ENCODE results near the gene UNC5C.
A peak's percentile ranks its signal among the peaks of the same experiment; 100 is the strongest.
"Not testable (repeated sequence)": the region's sequence is repeated elsewhere in the genome, so short reads cannot be mapped to it uniquely, and the experiment has no call there.

UNC5C gene

DNA sequence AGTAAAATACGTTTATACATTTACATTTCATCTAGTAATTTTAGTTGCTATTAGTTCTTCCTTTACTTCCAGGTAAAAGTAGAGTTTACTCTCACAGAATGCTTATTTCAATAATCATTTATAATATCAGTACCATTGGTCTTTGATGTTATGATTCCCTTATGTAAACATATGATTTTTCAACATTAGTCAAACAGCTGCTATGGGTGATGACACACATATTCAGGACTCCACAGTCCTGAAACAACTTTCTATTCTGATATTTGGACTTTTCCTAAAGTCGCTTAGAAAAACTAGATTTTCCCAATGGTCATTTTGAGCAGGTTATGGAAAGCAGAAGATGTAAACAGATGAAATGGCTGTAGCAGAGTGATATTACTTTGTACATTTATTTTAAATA is 369.8 kb downstream of the UNC5C start:
- no peak for DNase-seq (ENCODE audit: low spot score)

GRCh38 chr4:95171377-95171776 is 377.4 kb downstream of the UNC5C start:
- not testable (repeated sequence) for DNase-seq (ENCODE audit: low spot score)

DNA sequence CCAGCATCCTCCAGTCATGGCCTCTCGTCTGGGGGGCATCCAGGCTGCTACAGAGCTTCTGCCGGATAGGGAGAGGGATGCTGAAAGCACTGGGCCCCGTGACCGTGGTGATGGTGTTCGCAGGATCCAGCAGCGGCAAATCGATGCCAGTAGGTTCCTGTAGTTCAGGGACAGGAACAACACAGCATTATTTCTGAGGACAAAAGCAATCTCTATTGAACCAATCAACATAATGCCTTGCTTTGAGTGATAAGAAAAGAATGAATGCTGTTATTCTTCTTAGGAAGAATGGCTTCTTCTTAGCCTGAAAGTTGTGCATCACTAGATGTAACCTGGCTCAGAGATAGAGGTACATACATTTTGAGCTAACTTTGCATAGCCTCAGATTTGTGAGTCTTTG is 378.6 kb downstream of the UNC5C start:
- no peak for DNase-seq (ENCODE audit: low spot score)

- DNase-seq (ENCODE audit: low spot score) = peak; percentile 20
Measured at GRCh38 chr4:95167805-95168204, 381.0 kb downstream of the UNC5C start.

- peak; percentile 80 for DNase-seq (ENCODE audit: low spot score)
Measured at GRCh38 chr4:95165926-95166524, 382.7 kb downstream of the UNC5C start.

GRCh38 chr4:95162867-95163266 is 385.9 kb downstream of the UNC5C start:
- DNase-seq (ENCODE audit: low spot score) = no peak

DNA sequence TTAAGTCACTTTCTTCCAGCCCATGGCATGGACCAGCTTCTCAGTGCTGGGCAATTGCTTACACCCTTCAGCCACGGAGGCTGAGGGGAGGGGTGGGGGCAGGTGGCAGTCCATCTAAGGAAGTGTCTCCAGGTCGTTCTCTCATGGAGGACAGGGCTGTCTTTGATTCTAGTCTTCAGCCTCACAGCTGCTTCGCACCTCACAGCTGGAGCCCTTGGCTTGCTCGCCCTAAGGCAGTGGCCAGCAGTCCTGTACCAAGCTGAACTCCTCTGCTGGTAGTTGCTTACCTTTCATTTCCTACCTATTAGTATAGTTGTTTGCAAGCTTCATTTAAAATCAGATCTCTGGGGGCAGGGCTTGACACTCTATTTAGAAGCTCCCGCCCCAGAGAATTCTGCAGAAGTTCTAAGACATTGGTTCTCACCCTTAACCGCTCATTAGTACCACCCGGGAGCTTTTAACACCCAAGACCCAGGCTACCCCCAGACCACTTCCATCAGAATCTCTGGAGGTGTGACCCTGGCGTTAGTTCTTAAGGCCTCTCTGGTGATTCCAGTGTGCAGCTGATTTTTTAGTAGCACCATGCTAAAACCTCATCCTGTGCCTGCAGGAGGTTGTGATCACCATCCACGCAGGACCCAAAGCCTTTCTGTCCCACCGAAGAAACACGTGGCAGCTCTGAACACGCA is 386.8 kb downstream of the UNC5C start:
- DNase-seq (ENCODE audit: low spot score) = no peak

DNA sequence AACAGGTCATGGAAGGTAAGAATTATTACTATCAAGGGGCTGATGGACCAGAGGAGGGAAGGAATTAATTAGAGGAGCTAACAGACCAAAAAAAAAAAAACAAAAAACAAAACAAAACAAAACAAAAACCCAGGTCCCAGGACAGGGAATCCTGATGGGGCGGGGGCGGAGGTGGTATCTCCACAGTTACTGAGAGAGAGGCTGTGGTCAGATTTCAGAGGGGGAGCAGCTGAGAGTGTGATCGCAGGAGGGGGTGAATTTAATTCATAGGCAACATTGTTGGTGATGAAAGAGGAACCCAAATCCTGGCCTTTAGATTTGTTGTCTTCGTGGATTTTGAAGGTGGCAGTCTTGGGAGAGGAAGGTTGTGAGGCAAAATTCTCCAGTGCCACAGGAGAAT is 389.4 kb downstream of the UNC5C start:
- no peak for DNase-seq (ENCODE audit: low spot score)

GRCh38 chr4:95158626-95159025 is 390.1 kb downstream of the UNC5C start:
- DNase-seq (ENCODE audit: low spot score) = no peak

DNA sequence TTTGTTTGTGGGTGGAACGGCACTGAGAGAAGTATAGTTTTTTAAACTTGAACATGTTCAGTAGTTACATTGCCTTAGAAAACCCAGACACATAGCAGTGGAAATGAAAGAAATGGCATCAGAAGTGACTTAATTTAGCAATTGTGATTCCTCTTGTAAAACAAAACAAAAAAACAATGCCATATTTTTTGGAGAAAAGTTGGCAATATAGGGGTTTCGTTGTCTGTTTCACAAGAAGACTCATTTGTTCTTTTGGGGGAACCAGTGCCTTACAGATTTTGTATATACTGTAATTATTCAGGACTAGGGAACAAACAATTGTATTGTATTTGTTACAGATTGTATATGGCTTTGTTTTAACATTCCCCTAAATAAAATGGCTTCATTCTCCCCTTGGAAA is 390.7 kb downstream of the UNC5C start:
- DNase-seq (ENCODE audit: low spot score) = no peak

GRCh38 chr4:95157596-95157995 is 391.2 kb downstream of the UNC5C start:
- DNase-seq (ENCODE audit: low spot score) = no peak

- DNase-seq (ENCODE audit: low spot score) = no peak
Measured at GRCh38 chr4:95156452-95156765, 392.4 kb downstream of the UNC5C start.

- peak; percentile 59 for DNase-seq (ENCODE audit: low spot score)
Measured at GRCh38 chr4:95155759-95156451, 392.9 kb downstream of the UNC5C start.

DNA sequence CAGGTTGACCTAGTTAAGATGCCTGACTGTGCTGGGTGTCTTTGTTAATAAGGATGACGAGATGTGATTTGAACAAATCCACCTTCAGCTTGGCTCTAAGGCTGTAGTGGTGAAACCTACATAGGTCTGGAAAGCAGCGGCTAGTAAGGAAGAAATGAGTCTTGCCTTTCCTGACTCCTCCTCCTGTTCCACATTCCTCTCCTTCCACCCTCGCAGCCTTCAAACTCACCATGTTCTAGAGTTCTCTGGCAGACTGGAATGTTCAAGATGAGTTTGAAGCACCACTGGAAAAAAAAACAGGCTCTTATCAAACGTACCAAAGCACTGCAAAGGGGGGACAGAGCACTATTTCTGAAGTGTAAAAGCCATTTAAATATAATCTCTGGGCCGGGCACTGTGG is 395.6 kb downstream of the UNC5C start:
- no peak for DNase-seq (ENCODE audit: low spot score)

DNA sequence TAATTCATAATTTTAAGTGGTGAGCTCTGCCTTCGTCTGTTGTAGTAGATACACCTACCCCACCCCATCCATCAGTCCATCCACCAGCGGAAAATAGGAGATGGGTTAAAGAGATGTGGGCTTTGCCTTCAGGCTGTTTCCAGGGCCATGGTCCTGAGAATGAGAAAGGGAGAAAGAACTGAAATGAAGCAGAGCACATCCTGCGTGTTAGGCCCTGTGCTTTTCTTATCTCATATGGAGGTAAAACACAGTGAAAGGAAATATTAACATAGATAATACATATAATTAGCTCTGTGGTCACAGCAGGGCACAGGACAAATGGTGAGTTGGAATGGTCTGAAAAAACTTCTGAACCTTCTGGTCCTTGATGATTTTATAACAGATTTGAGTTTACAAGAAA is 397.5 kb downstream of the UNC5C start:
- DNase-seq (ENCODE audit: low spot score) = no peak

GRCh38 chr4:95142932-95143331 is 405.8 kb downstream of the UNC5C start:
- no peak for DNase-seq (ENCODE audit: low spot score)

DNA sequence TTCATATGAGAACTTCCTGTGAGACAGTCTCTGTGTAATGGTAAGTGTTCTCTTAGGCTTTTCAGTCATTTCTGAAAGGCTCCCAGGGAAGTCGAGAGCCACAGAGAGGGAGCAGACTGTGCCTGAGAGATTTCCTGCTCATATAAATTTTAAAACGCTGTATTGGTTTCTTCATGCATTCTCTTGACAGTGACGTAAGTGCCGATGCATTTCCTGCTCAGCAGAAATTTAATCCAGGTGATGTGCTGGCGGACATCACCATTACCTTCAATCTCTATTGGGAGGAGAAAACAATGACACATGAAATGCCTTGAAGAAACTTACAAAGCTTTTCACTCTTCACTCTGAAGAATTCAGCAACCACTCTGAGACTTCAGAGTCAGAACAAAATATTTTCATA is 407.4 kb downstream of the UNC5C start:
- no peak for DNase-seq (ENCODE audit: low spot score)

DNA sequence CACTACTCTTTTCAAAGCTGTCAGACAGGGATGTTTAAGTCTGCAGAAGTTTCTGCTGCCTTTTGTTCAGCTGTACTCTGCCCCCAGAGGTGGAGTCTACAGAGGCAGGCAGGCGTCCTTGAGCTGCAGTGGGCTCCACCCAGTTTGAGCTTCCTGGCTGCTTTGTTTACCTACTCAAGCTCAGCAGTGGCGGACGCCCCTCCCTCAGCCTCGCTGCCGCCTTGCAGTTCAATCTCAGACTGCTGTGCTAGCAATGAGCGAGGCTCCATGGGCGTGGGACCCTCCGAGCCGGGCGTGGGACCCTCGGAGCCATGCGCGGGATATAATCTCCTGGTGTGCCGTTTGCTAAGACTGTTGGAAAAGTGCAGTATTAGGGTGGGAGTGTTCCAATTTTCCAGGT is 409.3 kb downstream of the UNC5C start:
- not testable (repeated sequence) for DNase-seq (ENCODE audit: low spot score)

GRCh38 chr4:95134016-95134415 is 414.8 kb downstream of the UNC5C start:
- DNase-seq (ENCODE audit: low spot score) = not testable (repeated sequence)

DNA sequence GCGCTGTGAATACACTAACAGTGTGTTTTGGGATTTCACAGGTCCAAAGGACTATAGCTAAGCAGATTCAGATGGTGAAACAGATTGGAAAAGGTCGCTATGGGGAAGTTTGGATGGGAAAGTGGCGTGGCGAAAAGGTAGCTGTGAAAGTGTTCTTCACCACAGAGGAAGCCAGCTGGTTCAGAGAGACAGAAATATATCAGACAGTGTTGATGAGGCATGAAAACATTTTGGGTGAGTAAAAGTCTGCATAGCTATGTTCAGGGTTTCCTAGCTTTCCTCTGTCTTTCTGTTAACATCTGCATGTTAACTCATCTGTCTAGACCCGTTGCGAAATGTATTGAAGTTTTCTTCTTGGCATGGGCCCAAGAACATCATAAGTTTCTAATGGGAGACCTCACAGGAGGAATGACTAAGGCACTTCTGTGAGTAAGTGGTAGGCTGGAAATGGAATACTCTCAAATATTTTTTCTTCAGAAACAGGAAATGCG is 418.9 kb downstream of the UNC5C start:
- no peak for DNase-seq (ENCODE audit: low spot score)

DNA sequence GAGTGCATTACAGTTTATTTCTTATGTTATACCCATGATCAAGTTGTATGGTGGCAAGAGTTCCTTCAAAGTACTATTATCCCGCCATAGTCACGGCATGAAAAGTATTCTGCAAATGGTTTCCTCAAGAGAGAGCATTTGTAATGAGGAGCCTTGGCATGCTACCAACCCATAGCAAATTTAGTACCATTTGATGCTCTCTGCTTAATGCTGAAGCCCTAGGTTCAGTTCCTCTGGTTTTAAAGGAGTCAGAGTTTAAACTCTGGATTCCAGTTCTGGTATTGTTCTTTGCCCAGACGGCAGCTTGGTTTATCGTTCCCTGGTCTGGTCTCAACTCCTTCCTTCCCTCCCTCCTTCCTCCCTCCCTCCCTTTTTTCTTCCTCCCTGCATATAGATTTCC is 419.7 kb downstream of the UNC5C start:
- no peak for DNase-seq (ENCODE audit: low spot score)

- DNase-seq (ENCODE audit: low spot score) = no peak
Measured at GRCh38 chr4:95124906-95125504, 423.8 kb downstream of the UNC5C start.

GRCh38 chr4:95122001-95122400 is 426.8 kb downstream of the UNC5C start:
- no peak for DNase-seq (ENCODE audit: low spot score)

All from activated CD4-positive, alpha-beta T cell treated with anti-CD3 and anti-CD28 coated beads, Interleukin-2, Interleukin-4, amounts not matched to agents 100 ng/mL and 50 ng/mL, durations not matched to agents 16 hours and 8 hours (primary cell).